ENCODE results near the gene WNK2.

DNA sequence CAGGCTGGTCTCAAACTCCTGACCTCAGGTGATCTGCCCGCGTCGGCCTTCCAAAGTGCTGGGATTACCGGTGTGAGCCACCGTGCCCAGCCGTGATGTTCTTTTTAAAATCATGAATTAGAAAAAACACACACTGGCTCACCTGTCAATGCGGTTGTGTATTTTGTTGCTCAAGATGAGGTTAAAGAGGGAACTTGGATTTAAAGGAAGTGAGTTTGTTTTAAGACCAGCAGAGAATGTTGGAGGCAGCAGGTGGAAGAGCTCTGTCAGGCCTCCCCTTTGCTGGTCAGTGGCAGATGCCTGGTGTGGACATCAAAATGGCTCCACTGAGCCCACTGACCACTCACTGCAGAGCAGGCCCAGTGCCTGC lies 38.9 kb downstream of the WNK2 start:
- TF ChIP-seq, protein P1, sequence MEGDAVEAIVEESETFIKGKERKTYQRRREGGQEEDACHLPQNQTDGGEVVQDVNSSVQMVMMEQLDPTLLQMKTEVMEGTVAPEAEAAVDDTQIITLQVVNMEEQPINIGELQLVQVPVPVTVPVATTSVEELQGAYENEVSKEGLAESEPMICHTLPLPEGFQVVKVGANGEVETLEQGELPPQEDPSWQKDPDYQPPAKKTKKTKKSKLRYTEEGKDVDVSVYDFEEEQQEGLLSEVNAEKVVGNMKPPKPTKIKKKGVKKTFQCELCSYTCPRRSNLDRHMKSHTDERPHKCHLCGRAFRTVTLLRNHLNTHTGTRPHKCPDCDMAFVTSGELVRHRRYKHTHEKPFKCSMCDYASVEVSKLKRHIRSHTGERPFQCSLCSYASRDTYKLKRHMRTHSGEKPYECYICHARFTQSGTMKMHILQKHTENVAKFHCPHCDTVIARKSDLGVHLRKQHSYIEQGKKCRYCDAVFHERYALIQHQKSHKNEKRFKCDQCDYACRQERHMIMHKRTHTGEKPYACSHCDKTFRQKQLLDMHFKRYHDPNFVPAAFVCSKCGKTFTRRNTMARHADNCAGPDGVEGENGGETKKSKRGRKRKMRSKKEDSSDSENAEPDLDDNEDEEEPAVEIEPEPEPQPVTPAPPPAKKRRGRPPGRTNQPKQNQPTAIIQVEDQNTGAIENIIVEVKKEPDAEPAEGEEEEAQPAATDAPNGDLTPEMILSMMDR (IDR thresholded peaks at IDR 0.05; ENCODE audit: extremely low read depth in 1 of 2, insufficient read depth in 1 of 2, low read depth in 1 of 2, low read length in 2 of 2), result no peak
- TF ChIP-seq POLR2A (IDR thresholded peaks at IDR 0.05; ENCODE audit: low read depth, low read length) (no peak), EZH2 (IDR thresholded peaks at IDR 0.05; ENCODE audit: borderline replicate concordance, low read depth, low read length, severe bottlenecking) (no peak), POLR2AphosphoS5 (IDR thresholded peaks at IDR 0.05; ENCODE audit: insufficient read depth, low read depth, low read length) (no peak), MYC (IDR thresholded peaks at IDR 0.05; ENCODE audit: low read depth, low read length) (no peak), JUN (IDR thresholded peaks at IDR 0.05; ENCODE audit: borderline replicate concordance, insufficient read depth, insufficient read length, low read depth) (no peak), GATA2 (IDR thresholded peaks at IDR 0.05; ENCODE audit: insufficient read depth, insufficient read length, low read depth, low read length) (no peak), FOS (IDR thresholded peaks at IDR 0.05; ENCODE audit: borderline replicate concordance, insufficient read depth, low read length) (no peak)
- TF ChIP-seq, protein P2, sequence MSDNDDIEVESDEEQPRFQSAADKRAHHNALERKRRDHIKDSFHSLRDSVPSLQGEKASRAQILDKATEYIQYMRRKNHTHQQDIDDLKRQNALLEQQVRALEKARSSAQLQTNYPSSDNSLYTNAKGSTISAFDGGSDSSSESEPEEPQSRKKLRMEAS (IDR thresholded peaks at IDR 0.05; ENCODE audit: insufficient read depth, insufficient read length), result no peak

Measured in endothelial cell of umbilical vein (primary cell).